K562 (cell line): Measurements from ENCODE around the gene ARHGAP9. TPM values are rescaled to one million over a fixed set of nuclear protein-coding genes. Genes with fewer than 3 reads are reported as not detected.

Source experiments
- ARID1B ChIP-seq: fragments of 450-650 bp; IDR thresholded peaks from 2 replicates; pipeline ENCODE4 v1.6.1; 2016; ENCODE audit warnings: antibody characterized with exemption, mild to moderate bottlenecking, inconsistent platforms
- BRD4 ChIP-seq: fragments of 200-600 bp; sonication (generic); IDR thresholded peaks from 2 replicates; pipeline ENCODE4 v1.6.1; 2017; ENCODE audit warnings: inconsistent platforms
- CREM ChIP-seq: IDR thresholded peaks from 2 replicates; pipeline ENCODE4 v1.6.1; 2014; ENCODE audit warnings: antibody characterized with exemption, low read depth
- ELK3 ChIP-seq: fragments of 450-650 bp; formaldehyde crosslinking; IDR thresholded peaks from 2 replicates; pipeline ENCODE4 v1.4.0; 2020; ENCODE audit warnings: mild to moderate bottlenecking
- FOXA3 ChIP-seq, 2 experiments: fragments of 450-650 bp in 1 of 2; sonication (generic) in 1 of 2; formaldehyde crosslinking; IDR thresholded peaks in 1 of 2; conservative IDR thresholded peaks in 1 of 2; 2 replicates each; pipeline versions ENCODE4 v1.4.0 to v1.8.0; 2020 to 2022; ENCODE audit warnings: mild to moderate bottlenecking in 2 of 2, missing genetic modification reagents in 1 of 2
- HINFP ChIP-seq: fragments of 450-650 bp; conservative IDR thresholded peaks from 2 replicates; pipeline ENCODE4 v1.6.1; 2016; ENCODE audit warnings: missing genetic modification characterization, low read depth, mild to moderate bottlenecking, control low read depth, missing compliant biosample characterization
- MGA ChIP-seq: fragments of 450-650 bp; IDR thresholded peaks from 2 replicates; pipeline ENCODE4 v1.6.1; 2016; ENCODE audit warnings: mild to moderate bottlenecking, moderate library complexity
- NFE2L1 ChIP-seq: fragments of 450-650 bp; IDR thresholded peaks from 2 replicates; pipeline ENCODE4 v1.6.1; 2016; ENCODE audit warnings: missing genetic modification characterization, low read depth, mild to moderate bottlenecking, missing compliant biosample characterization, moderate library complexity, borderline replicate concordance
- SMAD3 ChIP-seq: fragments of 450-650 bp; formaldehyde crosslinking; conservative IDR thresholded peaks from 2 replicates; pipeline ENCODE4 v1.4.0; 2020; ENCODE audit warnings: mild to moderate bottlenecking
- TEAD4 ChIP-seq, 2 experiments: sonication (generic) in 1 of 2; formaldehyde crosslinking in 1 of 2; IDR thresholded peaks; 2 replicates each; pipeline versions ENCODE4 v1.6.1 to v1.8.0; 2012 to 2022; ENCODE audit warnings: borderline replicate concordance in 1 of 2, inconsistent platforms in 1 of 2, low read length in 1 of 2, mild to moderate bottlenecking in 1 of 2, missing genetic modification reagents in 1 of 2
- ZFP36 ChIP-seq: fragments of 150-350 bp; IDR thresholded peaks from 2 replicates; pipeline ENCODE4 v1.6.1; 2018; ENCODE audit warnings: low read length, low read depth; ENCODE audit not compliant: partially characterized antibody
- ZNF778 ChIP-seq: fragments of 450-650 bp; formaldehyde crosslinking; IDR thresholded peaks from 2 replicates; pipeline ENCODE4 v1.4.0; 2020; ENCODE audit warnings: mild to moderate bottlenecking, moderate library complexity
- polyA plus RNA-seq, 8 experiments: library from polyadenylated mRNA; depleted of rRNA in 4 of 8; stranded (reverse) in 5 of 8; unstranded in 3 of 8; fragments of >200 nt; fragmentation: Nextera tagmentation in 2 of 8; fragmentation: Illumina TruSeq in 1 of 8; extraction: Ambion mirVana in 2 of 8; extraction: Trizol in 1 of 8; gene quantifications; 2 replicates each; pipeline versions ENCODE4 v1.2.1 to v1.2.3, GENCODE V29; 2011 to 2014; ENCODE audit warnings: inconsistent platforms in 1 of 8, missing spikeins in 1 of 8
- total RNA-seq, 7 experiments: library from RNA; depleted of rRNA in 6 of 7; stranded (reverse); fragments of >200 nt in 6 of 7; fragmentation: Illumina TruSeq in 2 of 7; extraction: Trizol in 2 of 7; gene quantifications; 2 replicates each; pipeline versions ENCODE4 v1.2.1 to v1.2.3, GENCODE V29; 2011 to 2021; ENCODE audit warnings: low replicate concordance in 1 of 7

Gene ARHGAP9
- total and polyA plus RNA-seq, 9 of the 15 experiments (the other 6 are each of a cell fraction or from before 2014, with no cell fraction given) = 1.5 to 10.2 (median 5.1) TPM

GRCh38 chr12:57452181-57452936 lies 27.3 kb downstream of the ARHGAP9 start (continued):
- no peak; the same call in 1 of the 2 replicates for TF ChIP-seq MGA
- TF ChIP-seq CREM = peak; percentile 65; the same call in 1 of the 2 replicates
- no peak for TF ChIP-seq HINFP (tag)
- no peak for TF ChIP-seq TEAD4 (IDR thresholded peaks at IDR 0.05; ENCODE audit: low read length)
- TF ChIP-seq TEAD4 (CRISPR knock-in tag; IDR thresholded peaks at IDR 0.05; ENCODE audit: borderline replicate concordance) = no peak
- 0 out of 4 replicates have a peak, but pooled peaks of 1 of the 2 experiments have one; percentile 26 for TF ChIP-seq FOXA3 (CRISPR knock-in tag; conservative IDR thresholded peaks at IDR 0.05 in 1 of 2, IDR thresholded peaks at IDR 0.05 in 1 of 2)
- no peak for TF ChIP-seq ZNF778
- 0 out of 2 replicates have a peak, but pooled peaks have one; percentile 20 for TF ChIP-seq ARID1B
- no peak for TF ChIP-seq SMAD3 (CRISPR knock-in tag)
- no peak for TF ChIP-seq NFE2L1
- TF ChIP-seq ELK3 (CRISPR knock-in tag) = no peak
- no peak for TF ChIP-seq ZFP36
- no peak for TF ChIP-seq BRD4
